Posterior cingulate gyrus (tissue), 11 donors: ENCODE measurements around the gene KCNJ18.
"Not testable (repeated sequence)": the region's sequence is repeated elsewhere in the genome, so short reads cannot be mapped to it uniquely, and the experiment has no call there.

Experiments
- DNase-seq, 10 donors: peaks; one replicate each; pipeline versions ENCODE4 v3.0.0 to v3.0.0-alpha.2; 2020 to 2021; ENCODE audit warnings: mixed read lengths in 3 of 10
- intact Hi-C: fragments of 100-400 bp; cut with DNase I; formaldehyde crosslinking; loops from one replicate; pipeline ENCODE4 v1.15.1; 2023

Gene KCNJ18

DNA sequence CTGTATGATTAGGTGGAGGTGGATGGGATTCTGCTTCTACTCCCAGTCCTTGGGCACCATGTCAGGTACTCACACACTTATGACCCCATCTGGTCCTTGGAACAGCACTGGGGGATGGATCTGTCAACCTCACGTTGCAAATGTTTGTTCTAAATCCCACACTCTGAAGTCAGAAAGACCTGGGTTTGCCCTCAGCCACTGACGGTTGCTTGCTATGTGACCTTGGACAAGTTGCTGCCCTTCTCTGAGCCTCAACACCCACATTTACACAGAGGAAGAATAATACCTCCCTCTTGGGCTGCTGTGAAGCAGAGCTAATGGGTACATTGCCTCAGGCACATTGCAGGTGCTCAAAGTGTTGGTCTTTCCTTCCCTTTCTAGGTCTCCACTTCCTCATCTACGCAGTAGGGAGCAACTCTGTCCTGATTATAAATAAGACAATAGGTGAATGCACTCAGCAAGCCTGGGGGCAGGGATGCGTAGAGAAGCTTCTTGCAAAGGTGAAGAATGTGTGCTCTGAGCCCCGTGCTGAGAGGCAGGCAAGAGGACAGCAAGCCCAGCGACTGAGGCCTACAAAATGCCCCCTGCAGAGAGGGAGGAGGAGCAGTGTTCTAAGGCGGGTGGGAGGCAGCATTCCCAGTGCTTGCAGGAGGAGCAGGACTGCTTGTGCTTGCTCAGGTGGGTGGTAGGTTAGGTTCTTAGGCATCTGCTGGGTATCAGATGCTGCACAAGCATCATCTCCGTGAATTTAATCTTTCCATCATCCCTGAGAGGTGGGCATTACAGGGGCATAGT, 21.8 kb upstream of the KCNJ18 start:
- peak in 2 of 10 donors; percentile 13 to 72 for DNase-seq

DNA sequence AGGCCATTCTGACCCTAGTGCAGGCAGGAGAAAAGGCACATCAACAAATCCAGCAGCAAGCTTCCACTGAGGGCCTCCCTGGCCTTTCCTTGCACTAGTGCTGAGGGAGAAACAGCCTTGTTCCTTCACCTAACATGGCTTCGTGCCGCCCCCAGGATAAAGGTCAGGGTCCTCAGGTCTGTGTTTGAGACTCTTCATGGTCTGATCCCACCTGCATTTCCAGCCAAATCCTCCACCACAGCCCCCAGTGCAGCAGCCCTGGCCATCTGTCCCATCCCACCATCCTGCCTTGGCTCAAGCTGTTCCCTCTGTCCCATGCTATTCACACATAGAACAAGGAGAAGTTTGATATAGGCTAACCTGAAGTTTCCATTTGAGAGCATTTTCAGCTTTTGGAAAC, 20.9 kb upstream of the KCNJ18 start:
- DNase-seq = peak in 2 of 10 donors; percentile 4 to 76

More for the DNA sequence above, 21.8 kb upstream of the KCNJ18 start:
- intact Hi-C loops = not testable (repeated sequence)

GRCh38 chr17:21671871-21672270, 20.5 kb upstream of the KCNJ18 start:
- DNase-seq = peak in 1 of 10 donors; percentile 27
- intact Hi-C loops = not testable (repeated sequence)

More for the DNA sequence above, 20.9 kb upstream of the KCNJ18 start:
- intact Hi-C loops = not testable (repeated sequence)

DNA sequence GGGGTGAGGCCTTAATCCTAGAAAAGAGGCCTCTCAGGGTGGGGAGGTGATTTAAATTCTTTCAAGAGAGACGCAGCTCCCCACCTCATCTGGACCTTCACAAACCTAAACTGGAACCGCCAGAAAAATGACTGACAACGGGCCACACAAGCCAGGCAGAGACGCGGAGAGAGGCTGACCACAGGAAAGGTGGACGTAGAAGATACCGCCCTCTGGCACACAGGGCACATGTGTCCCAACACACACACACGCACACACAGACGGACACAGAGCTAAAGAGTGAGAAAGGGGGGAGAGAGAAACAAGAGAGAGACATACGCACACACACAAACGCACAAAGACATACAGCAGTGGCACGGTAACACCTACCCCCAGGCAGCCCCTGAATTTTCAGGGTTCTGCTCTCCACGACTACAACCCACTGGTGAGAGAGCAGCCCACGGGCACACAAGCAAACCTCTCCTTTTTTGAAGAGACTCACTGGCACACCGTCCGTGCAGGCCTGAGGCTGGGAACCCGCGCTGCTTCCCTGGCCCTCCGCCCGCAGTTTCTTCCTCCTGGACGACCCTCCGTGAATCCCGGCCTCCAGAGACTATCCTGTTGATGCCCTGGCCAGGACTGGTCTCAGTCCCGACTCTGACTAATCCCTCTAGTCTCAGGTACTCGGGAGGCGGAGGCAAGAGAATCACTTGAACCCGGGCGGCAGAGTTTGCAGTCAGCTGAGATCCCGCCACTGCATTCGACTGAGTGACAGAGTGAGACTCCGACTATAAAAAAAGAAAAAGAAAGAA, 18.7 kb upstream of the KCNJ18 start:
- intact Hi-C loops = not testable (repeated sequence)
- DNase-seq = peak in 3 of 10 donors; percentile 7 to 87 (median 87)

- intact Hi-C loops = no loop called here
- DNase-seq = peak in 3 of 10 donors; percentile 5 to 85 (median 84)
Measured at GRCh38 chr17:21674242-21674731, 18.0 kb upstream of the KCNJ18 start.

GRCh38 chr17:21674891-21675738, 17.2 kb upstream of the KCNJ18 start:
- intact Hi-C loops = not testable (repeated sequence)
- DNase-seq = peak in 4 of 10 donors; percentile 4 to 72 (median 48)

- intact Hi-C loops = not testable (repeated sequence)
Measured at GRCh38 chr17:21675739-21676130, 16.6 kb upstream of the KCNJ18 start.

DNA sequence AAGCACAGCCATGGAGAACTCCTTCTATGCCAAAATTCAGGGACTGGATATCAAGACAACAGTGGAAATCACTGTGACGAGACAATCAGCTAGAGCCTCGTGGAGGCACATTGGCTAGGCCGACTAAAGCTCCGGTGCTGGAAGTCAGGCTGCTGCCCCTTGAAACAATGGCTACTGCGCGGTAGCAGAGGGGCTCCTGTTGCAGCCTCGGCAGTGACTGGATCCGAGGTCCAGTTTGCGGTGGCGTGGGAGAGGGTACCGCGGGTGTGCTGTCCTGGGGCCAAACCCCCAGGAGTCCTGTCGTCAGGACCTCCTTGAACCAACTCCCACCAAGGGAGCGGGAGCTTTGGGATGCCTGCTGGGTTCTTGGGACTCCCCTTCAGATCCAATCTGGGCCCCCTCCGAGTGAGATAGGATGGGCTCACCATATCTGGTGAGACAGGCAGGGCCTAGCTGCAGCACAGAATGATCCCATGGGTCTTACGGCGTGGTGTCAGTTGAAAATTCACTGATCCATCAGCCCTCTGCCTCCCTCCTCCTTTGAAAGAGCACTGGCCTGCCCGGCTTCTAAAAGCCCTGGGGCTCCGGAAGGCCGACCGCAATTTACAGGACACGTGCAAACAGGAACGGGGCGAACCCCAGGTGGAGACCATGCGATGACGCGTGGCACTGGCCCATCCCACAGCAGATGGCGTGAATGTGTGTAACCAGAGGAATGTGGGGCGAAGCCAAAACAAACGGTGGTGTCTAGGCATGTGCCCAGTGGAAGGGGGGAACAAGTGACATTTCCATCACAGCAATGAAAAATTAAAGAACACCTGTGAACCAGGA, 15.8 kb upstream of the KCNJ18 start:
- intact Hi-C loops = no loop called here
- DNase-seq = peak in 4 of 10 donors; percentile 12 to 86 (median 75)

More at GRCh38 chr17:21675739-21676130, 16.6 kb upstream of the KCNJ18 start:
- DNase-seq = peak in 1 of 10 donors; percentile 47

DNA sequence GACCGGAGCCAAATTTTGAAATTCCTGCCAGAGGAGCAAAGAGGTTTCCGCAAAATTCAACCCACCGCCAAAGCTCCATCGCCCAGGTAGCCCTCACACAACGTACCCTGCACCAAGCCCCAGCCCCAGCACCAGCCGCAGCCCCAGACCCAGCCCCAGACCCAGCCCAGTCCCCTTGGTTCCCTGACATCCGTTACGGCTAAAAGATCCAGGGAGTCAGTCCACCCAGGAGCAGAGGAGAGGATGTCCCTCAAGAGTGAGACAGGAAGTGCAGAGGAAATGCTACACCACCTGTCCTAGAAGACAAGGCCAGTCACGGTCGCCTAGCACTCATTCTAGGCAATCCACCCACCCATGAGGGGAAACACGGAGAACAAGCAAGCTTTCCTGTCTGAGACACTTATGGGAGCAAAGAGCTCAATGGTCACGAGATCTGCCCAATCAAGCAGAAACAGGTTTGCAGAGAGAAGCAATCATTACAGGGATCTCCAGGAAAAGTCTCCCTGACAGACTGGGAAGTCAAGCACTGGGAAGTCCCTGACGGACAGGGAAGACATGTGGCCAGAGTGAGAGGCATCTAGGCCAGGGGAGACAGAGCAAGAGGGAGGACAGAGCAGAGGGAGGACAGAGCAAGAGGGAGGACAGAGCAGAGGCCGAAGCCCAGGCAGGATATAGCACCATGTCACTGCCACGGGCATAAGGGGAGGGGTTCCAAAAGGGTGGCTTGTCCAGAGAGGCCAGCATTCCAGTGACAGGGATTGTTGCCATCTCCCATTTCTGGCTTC, 15.0 kb upstream of the KCNJ18 start:
- intact Hi-C loops = no loop called here
- DNase-seq = peak in 4 of 10 donors; percentile 3 to 82 (median 42)

DNA sequence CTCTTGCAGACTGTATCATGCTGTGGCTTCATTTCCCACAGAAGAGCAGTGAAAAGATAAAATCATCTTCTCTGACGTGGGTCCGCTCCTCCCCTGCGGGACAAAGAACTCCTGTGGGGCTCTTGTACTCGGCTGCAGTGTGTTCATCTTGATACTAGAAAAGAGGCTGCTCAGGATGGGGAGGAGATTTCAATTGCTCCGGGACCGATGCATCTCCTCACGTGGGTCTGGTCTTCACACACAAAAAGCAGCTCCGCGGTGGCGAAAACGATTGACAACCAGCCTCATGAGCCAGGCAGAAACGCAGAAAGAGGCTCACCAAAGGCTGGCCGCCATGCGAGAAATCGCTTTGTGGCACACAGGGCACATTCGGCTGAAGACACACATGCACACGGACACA, 14.4 kb upstream of the KCNJ18 start:
- peak in 4 of 10 donors; percentile 6 to 84 (median 76) for DNase-seq
- intact Hi-C loops = no loop called here

DNA sequence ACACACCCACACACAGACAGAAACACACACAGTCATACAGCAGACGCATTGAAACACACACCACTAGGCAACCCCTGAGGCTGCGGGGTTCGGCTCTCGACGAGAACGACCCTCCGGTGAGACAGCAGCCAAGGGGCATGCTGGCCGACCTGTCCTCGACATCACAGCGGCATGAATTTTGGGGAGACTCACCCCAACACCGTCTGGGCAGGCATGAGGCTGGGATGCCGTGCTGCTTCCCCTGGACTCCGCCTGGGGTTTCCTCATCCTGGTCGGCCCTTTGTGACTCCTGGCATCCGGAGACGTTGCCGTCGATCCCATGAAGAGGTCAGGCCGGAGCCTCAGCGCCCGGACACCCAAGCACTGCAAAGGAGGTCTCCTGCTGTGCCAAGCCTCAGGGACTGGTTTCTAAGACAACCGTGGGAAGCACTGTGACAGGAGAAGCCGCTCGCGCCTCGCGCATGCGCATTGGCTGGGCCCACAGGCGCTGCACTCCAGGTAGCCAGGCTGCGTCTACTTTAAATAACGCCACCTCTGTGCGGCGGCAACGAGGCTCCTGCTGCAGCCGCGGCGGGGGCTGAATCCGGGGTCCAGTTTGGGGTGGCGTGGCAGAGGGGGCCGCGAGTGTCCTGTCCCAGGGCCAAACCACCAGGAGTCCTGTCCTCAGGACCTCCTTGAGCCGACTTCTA, 13.8 kb upstream of the KCNJ18 start:
- DNase-seq = peak in 8 of 10 donors; percentile 5 to 94 (median 64)
- intact Hi-C loops = no loop called here

DNA sequence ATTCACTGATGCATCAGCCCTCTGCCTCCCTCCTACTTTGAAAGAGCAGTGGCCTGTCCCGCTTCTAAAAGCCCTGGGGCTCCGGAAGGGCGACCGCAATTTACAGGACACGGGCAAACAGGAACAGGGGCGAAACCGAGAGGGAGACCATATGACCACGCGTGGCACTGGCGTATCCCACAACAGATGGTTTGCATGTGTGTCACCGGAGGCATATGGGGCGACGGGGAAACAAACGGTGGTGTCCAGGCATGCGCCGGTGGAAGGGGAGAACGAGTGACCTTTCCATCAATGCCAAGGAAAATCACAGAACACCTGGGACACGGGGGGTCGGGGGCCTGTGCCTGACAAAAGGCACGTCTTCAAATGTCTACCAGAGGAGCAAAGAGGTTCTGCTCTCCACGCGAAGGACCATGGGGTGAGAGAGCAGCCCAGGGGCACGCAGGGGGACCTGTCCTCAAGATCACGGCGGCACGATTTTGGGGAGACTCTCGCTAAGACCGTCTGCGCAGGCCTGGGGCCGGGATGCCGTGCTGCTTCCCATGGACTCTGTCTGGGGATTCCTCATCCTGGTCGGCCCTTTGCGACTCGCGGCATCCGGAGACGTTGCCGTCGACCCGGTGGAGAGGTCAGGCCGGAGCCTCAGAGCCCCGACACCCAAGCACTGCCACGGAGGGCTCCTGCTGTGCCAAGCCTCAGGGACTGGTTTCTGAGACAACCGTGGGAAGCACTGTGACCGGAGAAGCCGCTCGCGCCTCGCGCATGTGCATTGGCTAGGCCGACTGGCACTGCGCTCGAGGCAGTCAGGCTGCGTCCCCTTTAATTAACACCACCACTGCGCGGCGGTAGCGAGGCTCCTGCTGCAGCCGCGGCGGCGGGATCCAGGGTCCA, 12.8 kb upstream of the KCNJ18 start:
- DNase-seq = peak in 3 of 10 donors; percentile 71 to 88 (median 84)
- intact Hi-C loops = no loop called here

DNA sequence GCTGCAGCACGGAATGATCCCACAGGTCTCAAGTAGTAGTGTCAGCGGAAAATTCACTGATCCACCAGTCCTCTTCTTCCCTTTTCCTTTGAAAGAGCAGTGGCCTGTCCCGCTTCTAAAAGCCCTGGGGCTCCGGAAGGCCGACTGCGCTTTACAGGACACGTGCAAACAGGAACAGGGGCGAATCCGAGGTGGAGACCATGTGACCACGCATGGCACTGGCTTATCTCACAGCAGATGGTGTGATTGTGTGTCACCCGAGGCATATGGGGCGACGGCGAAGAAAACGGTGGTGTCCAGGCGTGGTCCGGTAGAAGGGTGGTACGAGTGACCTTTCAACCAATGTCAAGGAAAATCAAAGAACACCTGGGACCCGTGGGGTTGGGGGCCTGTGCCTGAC, 12.0 kb upstream of the KCNJ18 start:
- intact Hi-C loops = no loop called here
- peak in 4 of 10 donors; percentile 4 to 84 (median 72) for DNase-seq

DNA sequence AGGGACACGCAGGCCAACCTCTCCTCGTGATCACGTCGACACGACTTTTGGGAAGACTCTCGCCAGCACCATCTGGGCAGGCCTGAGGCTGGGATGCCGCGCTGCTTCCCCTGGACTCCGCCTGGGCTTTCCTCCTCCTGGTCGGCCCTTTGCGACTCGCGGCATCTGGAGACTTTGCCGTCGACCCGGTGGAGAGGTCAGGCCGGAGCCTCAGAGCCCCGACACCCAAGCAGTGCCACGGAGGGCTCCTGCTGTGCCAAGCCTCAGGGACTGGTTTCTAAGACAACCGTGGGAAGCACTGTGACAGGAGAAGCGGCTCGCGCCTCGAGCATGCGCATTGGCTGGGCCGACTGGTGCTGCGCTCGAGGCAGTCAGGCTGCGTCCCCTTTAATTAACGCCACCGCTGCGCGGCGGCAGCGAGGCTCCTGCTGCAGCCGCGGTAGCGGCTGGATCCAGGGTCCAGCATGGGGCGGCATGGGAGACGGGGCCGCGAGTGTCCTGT, 11.4 kb upstream of the KCNJ18 start:
- intact Hi-C loops = not testable (repeated sequence)
- DNase-seq = peak in 4 of 10 donors; percentile 30 to 82 (median 70)

GRCh38 chr17:21681576-21681975, 10.7 kb upstream of the KCNJ18 start:
- intact Hi-C loops = not testable (repeated sequence)
- peak in 3 of 10 donors; percentile 39 to 84 (median 69) for DNase-seq

DNA sequence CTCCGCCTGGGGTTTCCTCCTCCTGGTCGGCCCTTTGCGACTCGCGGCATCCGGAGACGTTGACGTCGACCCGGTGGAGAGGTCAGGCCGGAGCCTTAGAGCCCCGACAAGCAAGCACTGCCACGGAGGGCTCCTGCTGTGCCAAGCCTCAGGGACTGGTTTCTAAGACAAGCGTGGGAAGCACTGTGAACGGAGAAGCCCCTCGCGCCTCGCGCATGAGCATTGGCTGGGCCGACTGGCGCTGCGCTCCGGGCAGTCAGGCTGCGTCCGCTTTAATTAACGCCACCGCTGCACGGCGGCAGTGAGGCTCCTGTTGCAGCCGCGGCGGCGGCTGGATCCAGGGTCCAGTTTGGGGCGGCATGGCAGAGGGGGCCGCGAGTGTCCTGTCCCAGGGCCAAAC, 10.2 kb upstream of the KCNJ18 start:
- peak in 3 of 10 donors; percentile 47 to 82 (median 55) for DNase-seq
- intact Hi-C loops = not testable (repeated sequence)
